B cell (primary cell): ENCODE measurements around the gene KDELR1.

Experiments used
- EZH2 ChIP-seq: IDR thresholded peaks from 2 replicates; pipeline ENCODE4 v1.6.1; 2012; ENCODE audit warnings: borderline replicate concordance, low read depth, mild to moderate bottlenecking, moderate library complexity, low read length; ENCODE audit not compliant: insufficient read depth, poor library complexity, severe bottlenecking
- TF ChIP-seq, protein P1 (sequence below): fragments of 200-600 bp; IDR thresholded peaks from one replicate; pipeline ENCODE4 v1.8.0; 2022; ENCODE audit warnings: antibody characterized with exemption, mild to moderate bottlenecking

DNA sequence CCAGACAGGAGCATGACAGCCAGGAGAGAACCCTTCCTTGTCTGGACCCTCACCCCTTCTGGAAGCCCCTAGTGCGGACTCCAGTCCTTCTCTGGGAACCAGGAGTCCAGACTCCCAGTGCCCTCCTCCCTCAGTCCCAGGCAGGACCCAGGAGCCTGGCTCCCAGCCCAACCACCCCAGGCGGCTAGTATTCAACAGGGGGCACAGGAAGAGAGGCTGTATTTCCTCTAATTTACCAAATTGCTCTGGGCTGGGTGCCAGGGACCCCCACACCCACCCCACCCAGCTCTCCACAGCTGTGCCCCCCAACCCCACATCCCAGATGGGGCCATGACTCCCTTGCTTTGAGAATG, 5.4 kb upstream of the KDELR1 start:
- TF ChIP-seq, protein P1, sequence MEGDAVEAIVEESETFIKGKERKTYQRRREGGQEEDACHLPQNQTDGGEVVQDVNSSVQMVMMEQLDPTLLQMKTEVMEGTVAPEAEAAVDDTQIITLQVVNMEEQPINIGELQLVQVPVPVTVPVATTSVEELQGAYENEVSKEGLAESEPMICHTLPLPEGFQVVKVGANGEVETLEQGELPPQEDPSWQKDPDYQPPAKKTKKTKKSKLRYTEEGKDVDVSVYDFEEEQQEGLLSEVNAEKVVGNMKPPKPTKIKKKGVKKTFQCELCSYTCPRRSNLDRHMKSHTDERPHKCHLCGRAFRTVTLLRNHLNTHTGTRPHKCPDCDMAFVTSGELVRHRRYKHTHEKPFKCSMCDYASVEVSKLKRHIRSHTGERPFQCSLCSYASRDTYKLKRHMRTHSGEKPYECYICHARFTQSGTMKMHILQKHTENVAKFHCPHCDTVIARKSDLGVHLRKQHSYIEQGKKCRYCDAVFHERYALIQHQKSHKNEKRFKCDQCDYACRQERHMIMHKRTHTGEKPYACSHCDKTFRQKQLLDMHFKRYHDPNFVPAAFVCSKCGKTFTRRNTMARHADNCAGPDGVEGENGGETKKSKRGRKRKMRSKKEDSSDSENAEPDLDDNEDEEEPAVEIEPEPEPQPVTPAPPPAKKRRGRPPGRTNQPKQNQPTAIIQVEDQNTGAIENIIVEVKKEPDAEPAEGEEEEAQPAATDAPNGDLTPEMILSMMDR, result no peak
- TF ChIP-seq EZH2, result no peak
